ENCODE measurements around the gene PKD2. TPM values are rescaled to one million over a fixed set of nuclear protein-coding genes. Genes with fewer than 3 reads are reported as not detected.

Gene PKD2
- total RNA-seq, 2 experiments from 2014 or later, result 3.8 to 4.5 TPM

GRCh38 chr4:88005946-88006345 is 1.5 kb upstream of the PKD2 start:
- Histone ChIP-seq H3K9me3 (ENCODE audit: low read length) (no peaks in the 10 kb centered on the region), H2AFZ (ENCODE audit: low read length) (no peak overlapping the region), H3K4me1 (ENCODE audit: insufficient read depth, low read length, poor library complexity, severe bottlenecking) (no peaks in the 10 kb centered on the region), H3K27ac (ENCODE audit: low read depth, low read length, poor library complexity, severe bottlenecking) (no peak overlapping the region), H3K79me2 (ENCODE audit: insufficient read depth, low read depth, low read length) (peaks cover 10% of the 10 kb centered on the region; the same call in 1 of the 2 replicates), H3K4me2 (ENCODE audit: low read length) (no peak overlapping the region), H3K36me3 (ENCODE audit: insufficient read depth, low read length) (no peaks in the 10 kb centered on the region), H3K9me2 (ENCODE audit: insufficient read depth, low read length) (no peaks in the 10 kb centered on the region), H3K4me3 (ENCODE audit: low read depth, low read length, poor library complexity, severe bottlenecking) (no peak overlapping the region), H4K20me1 (ENCODE audit: insufficient read depth, low read length) (no peaks in the 10 kb centered on the region)
- DNase-seq (ENCODE audit: low spot score), result no peak
- BruUV-seq (replicated peaks), result no TSS peak
- intact Hi-C loops (cut with micrococcal nuclease; ENCODE audit: unreplicated experiment), result no loop called here
- POLR2A ChIA-PET, result no interaction called here
- CTCF ChIA-PET (ENCODE audit: unreplicated experiment), result no interaction called here
- no peak for TF ChIP-seq CTCF (conservative IDR thresholded peaks at IDR 0.05; ENCODE audit: low read length)
- TF ChIP-seq EZH2phosphoT487 (IDR thresholded peaks at IDR 0.05; ENCODE audit: borderline replicate concordance, low read depth, low read length), result no peak

- no peaks in the 10 kb centered on the region for H4K20me1 ChIP-seq (ENCODE audit: insufficient read depth, low read length)
- peaks cover 10% of the 10 kb centered on the region; the same call in 1 of the 2 replicates for H3K79me2 ChIP-seq (ENCODE audit: insufficient read depth, low read depth, low read length)
- no peaks in the 10 kb centered on the region for H3K9me3 ChIP-seq (ENCODE audit: low read length)
- intact Hi-C loops (cut with micrococcal nuclease; ENCODE audit: unreplicated experiment), result no loop called here
- POLR2A ChIA-PET, result no interaction called here
- TF ChIP-seq CTCF (conservative IDR thresholded peaks at IDR 0.05; ENCODE audit: low read length), result no peak
- no peak for TF ChIP-seq EZH2phosphoT487 (IDR thresholded peaks at IDR 0.05; ENCODE audit: borderline replicate concordance, low read depth, low read length)
- H3K27ac ChIP-seq (ENCODE audit: low read depth, low read length, poor library complexity, severe bottlenecking), result no peak overlapping the region
- no peak overlapping the region for H2AFZ ChIP-seq (ENCODE audit: low read length)
- no peak overlapping the region for H3K4me3 ChIP-seq (ENCODE audit: low read depth, low read length, poor library complexity, severe bottlenecking)
- H3K36me3 ChIP-seq (ENCODE audit: insufficient read depth, low read length), result no peaks in the 10 kb centered on the region
- CTCF ChIA-PET (ENCODE audit: unreplicated experiment), result no interaction called here
- no TSS peak for BruUV-seq (replicated peaks)
- H3K4me2 ChIP-seq (ENCODE audit: low read length), result peak overlapping the region; percentile 57
- DNase-seq (ENCODE audit: low spot score), result no peak
- H3K9me2 ChIP-seq (ENCODE audit: insufficient read depth, low read length), result no peaks in the 10 kb centered on the region
- peaks cover 2% of the 10 kb centered on the region for H3K4me1 ChIP-seq (ENCODE audit: insufficient read depth, low read length, poor library complexity, severe bottlenecking)
Observed at GRCh38 chr4:88006956-88007303, 505 bp upstream of the PKD2 start.

- no peaks in the 10 kb centered on the region for H3K9me2 ChIP-seq (ENCODE audit: insufficient read depth, low read length)
- ChIA-PET CTCF (ENCODE audit: unreplicated experiment) (no interaction called here), POLR2A (no interaction called here)
- H3K9me3 ChIP-seq (ENCODE audit: low read length), result no peaks in the 10 kb centered on the region
- no peaks in the 10 kb centered on the region for H3K36me3 ChIP-seq (ENCODE audit: insufficient read depth, low read length)
- H3K79me2 ChIP-seq (ENCODE audit: insufficient read depth, low read depth, low read length), result peaks cover 10% of the 10 kb centered on the region; the same call in 1 of the 2 replicates
- no peak overlapping the region for H3K27ac ChIP-seq (ENCODE audit: low read depth, low read length, poor library complexity, severe bottlenecking)
- H3K4me2 ChIP-seq (ENCODE audit: low read length), result peak overlapping the region; percentile 57
- peak overlapping the region; percentile 74 for H3K4me3 ChIP-seq (ENCODE audit: low read depth, low read length, poor library complexity, severe bottlenecking)
- peak; percentile 37 for DNase-seq (ENCODE audit: low spot score)
- peak overlapping the region; percentile 26; the same call in 1 of the 2 replicates for H2AFZ ChIP-seq (ENCODE audit: low read length)
- H4K20me1 ChIP-seq (ENCODE audit: insufficient read depth, low read length), result no peaks in the 10 kb centered on the region
- no TSS peak for BruUV-seq (replicated peaks)
- H3K4me1 ChIP-seq (ENCODE audit: insufficient read depth, low read length, poor library complexity, severe bottlenecking), result peaks cover 14% of the 10 kb centered on the region
- TF ChIP-seq CTCF (conservative IDR thresholded peaks at IDR 0.05; ENCODE audit: low read length), result no peak
- no peak for TF ChIP-seq EZH2phosphoT487 (IDR thresholded peaks at IDR 0.05; ENCODE audit: borderline replicate concordance, low read depth, low read length)
- intact Hi-C loops (cut with micrococcal nuclease; ENCODE audit: unreplicated experiment), result no loop called here
Observed at GRCh38 chr4:88008122-88008742, 797 bp downstream of the PKD2 start.

Data from OCI-LY7 (cell line).